SU-DHL-6 (cell line): ENCODE measurements around the gene GAPVD1.

Source experiments
- EZH2phosphoT487 ChIP-seq: fragments of 200-600 bp; sonication (generic), shearing (Covaris generic); conservative IDR thresholded peaks from 2 replicates; pipeline ENCODE4 v1.6.1; 2018; ENCODE audit warnings: mild to moderate bottlenecking, antibody characterized with exemption, low read length, moderate library complexity, mixed read lengths
- TF ChIP-seq, protein P1 (sequence below): fragments of 200-600 bp; sonication (generic); IDR thresholded peaks from one replicate; pipeline ENCODE4 v1.5.1; 2017; ENCODE audit warnings: antibody characterized with exemption, mild to moderate bottlenecking, low read length, moderate library complexity; ENCODE audit not compliant: insufficient read depth, poor library complexity, severe bottlenecking

GRCh38 chr9:125375820-125376219 is 114.2 kb downstream of the GAPVD1 start:
- TF ChIP-seq, protein P1, sequence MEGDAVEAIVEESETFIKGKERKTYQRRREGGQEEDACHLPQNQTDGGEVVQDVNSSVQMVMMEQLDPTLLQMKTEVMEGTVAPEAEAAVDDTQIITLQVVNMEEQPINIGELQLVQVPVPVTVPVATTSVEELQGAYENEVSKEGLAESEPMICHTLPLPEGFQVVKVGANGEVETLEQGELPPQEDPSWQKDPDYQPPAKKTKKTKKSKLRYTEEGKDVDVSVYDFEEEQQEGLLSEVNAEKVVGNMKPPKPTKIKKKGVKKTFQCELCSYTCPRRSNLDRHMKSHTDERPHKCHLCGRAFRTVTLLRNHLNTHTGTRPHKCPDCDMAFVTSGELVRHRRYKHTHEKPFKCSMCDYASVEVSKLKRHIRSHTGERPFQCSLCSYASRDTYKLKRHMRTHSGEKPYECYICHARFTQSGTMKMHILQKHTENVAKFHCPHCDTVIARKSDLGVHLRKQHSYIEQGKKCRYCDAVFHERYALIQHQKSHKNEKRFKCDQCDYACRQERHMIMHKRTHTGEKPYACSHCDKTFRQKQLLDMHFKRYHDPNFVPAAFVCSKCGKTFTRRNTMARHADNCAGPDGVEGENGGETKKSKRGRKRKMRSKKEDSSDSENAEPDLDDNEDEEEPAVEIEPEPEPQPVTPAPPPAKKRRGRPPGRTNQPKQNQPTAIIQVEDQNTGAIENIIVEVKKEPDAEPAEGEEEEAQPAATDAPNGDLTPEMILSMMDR, result no peak
- no peak for TF ChIP-seq EZH2phosphoT487
